HCT116 (cell line): ENCODE measurements around the gene CHST8. TPM values are rescaled to one million over a fixed set of nuclear protein-coding genes. Genes with fewer than 3 reads are reported as not detected.

Experiments
- ATAC-seq: fragments of 200-7000 bp; cut with Tn5 transposase; 2 replicates; pipeline ENCODE4 v1.9.1; 2020; ENCODE audit warnings: mild to moderate bottlenecking, moderate library complexity
- BruUV-seq: library from RNA; stranded (reverse); fragments of 400-500 nt; replicated peaks from 2 replicates; lab custom pipeline; 2021; lab: Mats Ljungman, UMichigan
- CTCF ChIA-PET: fragments of 300-600 bp; sonication (Branson Sonifier 250); formaldehyde crosslinking; loops from one replicate; lab custom pipeline; 2021; ENCODE audit warnings: antibody characterized with exemption; lab: Charles Lee
- POLR2A ChIA-PET: fragments of 300-600, 350-600 bp; sonication (Branson Sonifier 250); formaldehyde crosslinking; loops from one replicate; lab custom pipeline; 2021; ENCODE audit warnings: antibody characterized with exemption; lab: Charles Lee
- RAD21 ChIA-PET, 2 experiments: fragments of 300-600 bp; sonication (Branson Sonifier 250); formaldehyde crosslinking; loops; one replicate each; lab custom pipeline; 2023; ENCODE audit warnings: low total read pairs in 2 of 2; ENCODE audit not compliant: uncharacterized antibody in 2 of 2, unreplicated experiment in 2 of 2, low non-redundant PET in 1 of 2; lab: Charles Lee
- DNase-seq: peaks from one replicate; pipeline ENCODE4 v3.0.0-alpha.2; 2010; ENCODE audit warnings: low read depth, low spot score
- H2AFZ ChIP-seq: fragments of 200-600 bp; shearing (Covaris generic), sonication (generic); 2 replicates; pipeline ENCODE4 v1.6.1; 2017; ENCODE audit warnings: low read depth, mixed run types, mixed read lengths, antibody characterized with exemption, low read length; ENCODE audit not compliant: poor library complexity, severe bottlenecking
- H3K27ac ChIP-seq: 2 replicates; pipeline ENCODE4 v1.5.1; 2012; ENCODE audit warnings: low read depth, low read length
- H3K27me3 ChIP-seq: fragments of 200-600 bp; sonication (generic); 2 replicates; pipeline ENCODE4 v1.6.1; 2016; ENCODE audit warnings: mixed run types, low read length, mixed read lengths; ENCODE audit not compliant: insufficient read depth
- H3K36me3 ChIP-seq, 2 experiments: fragments of 200-500 bp in 1 of 2; fragments of 200-600 bp in 1 of 2; sonication (Bioruptor generic) in 1 of 2; sonication (generic) in 1 of 2; 2 replicates each; pipeline versions ENCODE4 v1.5.1 to v1.6.1; 2014 to 2016; ENCODE audit warnings: low read length in 2 of 2, inconsistent platforms in 1 of 2, mixed read lengths in 1 of 2, mixed run types in 1 of 2; ENCODE audit not compliant: insufficient read depth in 2 of 2, control insufficient read depth in 1 of 2
- H3K4me1 ChIP-seq, 2 experiments: fragments of 200-600 bp in 1 of 2; sonication (generic) in 1 of 2; 2 replicates each; pipeline versions ENCODE4 v1.5.1 to v1.6.1; 2012 to 2017; ENCODE audit warnings: low read length in 2 of 2, inconsistent platforms in 1 of 2, mild to moderate bottlenecking in 1 of 2, mixed read lengths in 1 of 2, mixed run types in 1 of 2, moderate library complexity in 1 of 2; ENCODE audit not compliant: insufficient read depth in 2 of 2, control insufficient read depth in 1 of 2
- H3K4me2 ChIP-seq: fragments of 200-600 bp; sonication (generic); 2 replicates; pipeline ENCODE4 v1.6.1; 2017; ENCODE audit warnings: mixed run types, low read length, mixed read lengths
- H3K4me3 ChIP-seq, 2 experiments: fragments of 200-600 bp in 1 of 2; sonication (generic) in 1 of 2; replicated peaks in 1 of 2; 2 replicates each; pipeline ENCODE4 v1.5.1; 2011 to 2016; ENCODE audit warnings: low read length in 2 of 2, control low read depth in 1 of 2, low read depth in 1 of 2, mild to moderate bottlenecking in 1 of 2, mixed read lengths in 1 of 2, mixed run types in 1 of 2
- H3K79me2 ChIP-seq: fragments of 200-600 bp; sonication (generic); 2 replicates; pipeline ENCODE4 v1.6.1; 2017; ENCODE audit warnings: mild to moderate bottlenecking, mixed run types, low read length, moderate library complexity, mixed read lengths; ENCODE audit not compliant: insufficient read depth
- H3K9ac ChIP-seq: fragments of 200-600 bp; sonication (generic); 2 replicates; pipeline ENCODE4 v1.6.1; 2016; ENCODE audit warnings: low read length, mixed read lengths
- H3K9me2 ChIP-seq: fragments of 200-600 bp; sonication (generic), shearing (Covaris generic); 2 replicates; pipeline ENCODE4 v1.6.1; 2017; ENCODE audit warnings: mixed run types, mild to moderate bottlenecking, moderate library complexity; ENCODE audit not compliant: insufficient read depth
- H3K9me3 ChIP-seq, 2 experiments: fragments of 200-500 bp in 1 of 2; fragments of 200-600 bp in 1 of 2; sonication (Bioruptor generic) in 1 of 2; sonication (generic) in 1 of 2; 2 replicates each; pipeline ENCODE4 v1.6.1; 2014 to 2017; ENCODE audit warnings: low read length in 2 of 2, mixed read lengths in 2 of 2, inconsistent platforms in 1 of 2, low read depth in 1 of 2, mild to moderate bottlenecking in 1 of 2, mixed run types in 1 of 2, moderate library complexity in 1 of 2; ENCODE audit not compliant: control insufficient read depth in 1 of 2, insufficient read depth in 1 of 2
- H4K20me1 ChIP-seq: fragments of 200-600 bp; sonication (generic), shearing (Covaris generic); 2 replicates; pipeline ENCODE4 v1.6.1; 2017; ENCODE audit warnings: mixed run types, mild to moderate bottlenecking, moderate library complexity; ENCODE audit not compliant: insufficient read depth
- CBX3 ChIP-seq: IDR thresholded peaks from 2 replicates; pipeline ENCODE4 v1.6.1; 2012; ENCODE audit warnings: low read depth
- EGR1 ChIP-seq: IDR thresholded peaks from 2 replicates; pipeline ENCODE4 v1.6.1; 2012; ENCODE audit warnings: low read depth
- ELF1 ChIP-seq: IDR thresholded peaks from 2 replicates; pipeline ENCODE4 v1.6.1; 2012; ENCODE audit warnings: low read depth, borderline replicate concordance
- EZH2phosphoT487 ChIP-seq: fragments of 200-600 bp; IDR thresholded peaks from 2 replicates; pipeline ENCODE4 v1.6.1; 2018; ENCODE audit warnings: antibody characterized with exemption, borderline replicate concordance
- JUND ChIP-seq: IDR thresholded peaks from 2 replicates; pipeline ENCODE4 v1.6.1; 2012
- RAD21 ChIP-seq: IDR thresholded peaks from 2 replicates; pipeline ENCODE4 v1.6.1; 2012; ENCODE audit warnings: low read depth, mild to moderate bottlenecking
- SP1 ChIP-seq: IDR thresholded peaks from 2 replicates; pipeline ENCODE4 v1.6.1; 2012; ENCODE audit warnings: low read depth
- TCF7L2 ChIP-seq: IDR thresholded peaks from 2 replicates; pipeline ENCODE4 v1.7.0; 2011; ENCODE audit warnings: borderline replicate concordance, inconsistent platforms; ENCODE audit not compliant: insufficient read depth, insufficient read length; ENCODE audit errors: extremely low read depth
- YY1 ChIP-seq: IDR thresholded peaks from 2 replicates; pipeline ENCODE4 v1.6.1; 2011; ENCODE audit warnings: low read length, low read depth, moderate library complexity, mild to moderate bottlenecking; ENCODE audit not compliant: insufficient replicate concordance; ENCODE audit errors: extremely low read depth
- intact Hi-C: fragments of 100-400 bp; cut with micrococcal nuclease; formaldehyde crosslinking; loops from 2 replicates; pipeline ENCODE4 v1.10.0; 2022
- total RNA-seq: library from RNA; stranded (reverse); gene quantifications from one replicate; pipeline ENCODE4 v1.2.1, GENCODE V29; 2021; ENCODE audit not compliant: unreplicated experiment
- TF ChIP-seq, protein P1 (sequence below): IDR thresholded peaks from 2 replicates; pipeline ENCODE4 v1.6.1; 2012

Gene CHST8
- total RNA-seq, 1 experiment from 2014 or later: not detected

GRCh38 chr19:33649627-33650305 lies 28.0 kb downstream of the CHST8 start:
- no peaks in the 10 kb centered on the region for H3K4me1 ChIP-seq
- ChIA-PET POLR2A (no interaction called here), CTCF (no interaction called here), RAD21 (no interaction called here)
- no peaks in the 10 kb centered on the region for H3K36me3 ChIP-seq
- no peak for DNase-seq
- H3K27ac ChIP-seq: no peak overlapping the region
- no TSS peak for BruUV-seq
- H3K9me3 ChIP-seq: no peaks in the 10 kb centered on the region
- H3K79me2 ChIP-seq: no peaks in the 10 kb centered on the region
- no peak overlapping the region for H3K4me2 ChIP-seq
- ATAC-seq: no peak
- no peak overlapping the region for H2AFZ ChIP-seq
- H3K9ac ChIP-seq: no peak overlapping the region
- H3K27me3 ChIP-seq: peaks cover 7% of the 10 kb centered on the region
- H3K9me2 ChIP-seq: no peaks in the 10 kb centered on the region
- H3K4me3 ChIP-seq: no peak overlapping the region
- TF ChIP-seq TCF7L2 (no peak), EGR1 (no peak), EZH2phosphoT487 (no peak), CBX3 (no peak), SP1 (no peak), YY1 (no peak), ELF1 (no peak), RAD21 (no peak), JUND (no peak)
- TF ChIP-seq, protein P1, sequence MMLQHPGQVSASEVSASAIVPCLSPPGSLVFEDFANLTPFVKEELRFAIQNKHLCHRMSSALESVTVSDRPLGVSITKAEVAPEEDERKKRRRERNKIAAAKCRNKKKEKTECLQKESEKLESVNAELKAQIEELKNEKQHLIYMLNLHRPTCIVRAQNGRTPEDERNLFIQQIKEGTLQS: no peak
- H4K20me1 ChIP-seq: no peaks in the 10 kb centered on the region
- intact Hi-C loops: no loop called here

GRCh38 chr19:33653684-33654083 lies 31.9 kb downstream of the CHST8 start:
- ATAC-seq: no peak
- BruUV-seq: no TSS peak
- intact Hi-C loops: no loop called here
- TF ChIP-seq, protein P1: no peak
- ChIA-PET RAD21 (no interaction called here), POLR2A (no interaction called here), CTCF (no interaction called here)
- Histone ChIP-seq H2AFZ (no peak overlapping the region), H3K79me2 (no peaks in the 10 kb centered on the region), H3K36me3 (no peaks in the 10 kb centered on the region), H3K4me3 (no peak overlapping the region), H3K9me2 (no peaks in the 10 kb centered on the region), H3K9me3 (no peaks in the 10 kb centered on the region), H4K20me1 (no peaks in the 10 kb centered on the region), H3K27ac (no peak overlapping the region), H3K27me3 (peaks cover 7% of the 10 kb centered on the region; the same call in 1 of the 2 replicates), H3K4me2 (no peak overlapping the region), H3K4me1 (no peaks in the 10 kb centered on the region), H3K9ac (no peak overlapping the region)
- DNase-seq: no peak
